ENCODE results near the gene CENPX.
A peak's percentile ranks its signal among the peaks of the same experiment; 100 is the strongest.

CENPX gene

GRCh38 chr17:82037092-82037888 is 14.6 kb upstream of the CENPX start, which contains the start of gene DCXR:
Gene DCXR (minus strand): TSS chr17:82037697. CDS start chr17:82037682, 15 bp downstream.
- H3K36me3 Mint-ChIP-seq (ENCODE audit: low read depth) = peaks cover 22% of the 10 kb centered on the region

GRCh38 chr17:82036634-82037091 is 14.0 kb upstream of the CENPX start:
- DNase-seq = no peak
- Mint-ChIP-seq H3K4me1 (ENCODE audit: low read depth) (peaks cover 29% of the 10 kb centered on the region), H3K27ac (peak overlapping the region; percentile 52), H3K4me3 (peak overlapping the region; percentile 83), H3K36me3 (ENCODE audit: low read depth) (peaks cover 22% of the 10 kb centered on the region), H3K27me3 (no peaks in the 10 kb centered on the region), H3K9me3 (no peaks in the 10 kb centered on the region)

More at GRCh38 chr17:82037092-82037888, 14.6 kb upstream of the CENPX start, which contains the start of gene DCXR:
- Mint-ChIP-seq H3K4me3 (peak within 1 kb of the TSS; percentile 83), H3K9me3 (no peaks in the 10 kb centered on the region), H3K4me1 (ENCODE audit: low read depth) (peaks cover 29% of the 10 kb centered on the region), H3K27me3 (no peaks in the 10 kb centered on the region), H3K27ac (peak within 1 kb of the TSS; percentile 94)
- peak; percentile 95 for DNase-seq

GRCh38 chr17:82035956-82036633 is 13.4 kb upstream of the CENPX start:
- peak overlapping the region; percentile 52 for H3K27ac Mint-ChIP-seq
- no peaks in the 10 kb centered on the region for H3K27me3 Mint-ChIP-seq
- peaks cover 22% of the 10 kb centered on the region for H3K36me3 Mint-ChIP-seq (ENCODE audit: low read depth)
- H3K4me3 Mint-ChIP-seq = peak overlapping the region; percentile 83
- H3K4me1 Mint-ChIP-seq (ENCODE audit: low read depth) = peaks cover 29% of the 10 kb centered on the region
- DNase-seq = no peak
- no peaks in the 10 kb centered on the region for H3K9me3 Mint-ChIP-seq

- Mint-ChIP-seq H3K27ac (no peak overlapping the region), H3K9me3 (no peaks in the 10 kb centered on the region)
Measured at GRCh38 chr17:82035488-82035887, 12.8 kb upstream of the CENPX start.

GRCh38 chr17:82034371-82035011 is 11.8 kb upstream of the CENPX start:
- Mint-ChIP-seq H3K4me3 (no peak overlapping the region), H3K36me3 (ENCODE audit: low read depth) (peaks cover 25% of the 10 kb centered on the region), H3K27me3 (no peaks in the 10 kb centered on the region), H3K9me3 (no peaks in the 10 kb centered on the region), H3K27ac (no peak overlapping the region), H3K4me1 (ENCODE audit: low read depth) (peaks cover 36% of the 10 kb centered on the region)
- no peak for DNase-seq

More at GRCh38 chr17:82035488-82035887, 12.8 kb upstream of the CENPX start:
- DNase-seq = no peak
- peaks cover 30% of the 10 kb centered on the region for H3K4me1 Mint-ChIP-seq (ENCODE audit: low read depth)
- no peaks in the 10 kb centered on the region for H3K27me3 Mint-ChIP-seq
- H3K4me3 Mint-ChIP-seq = peak overlapping the region; percentile 83
- H3K36me3 Mint-ChIP-seq (ENCODE audit: low read depth) = peaks cover 22% of the 10 kb centered on the region

- Mint-ChIP-seq H3K27ac (no peak overlapping the region), H3K36me3 (ENCODE audit: low read depth) (peaks cover 31% of the 10 kb centered on the region), H3K9me3 (no peaks in the 10 kb centered on the region), H3K4me3 (no peak overlapping the region), H3K27me3 (no peaks in the 10 kb centered on the region), H3K4me1 (ENCODE audit: low read depth) (peaks cover 33% of the 10 kb centered on the region)
- no peak for DNase-seq
Measured at GRCh38 chr17:82033359-82034085, 10.8 kb upstream of the CENPX start.

GRCh38 chr17:82031885-82032627 is 9.4 kb upstream of the CENPX start:
- no peaks in the 10 kb centered on the region for H3K9me3 Mint-ChIP-seq
- H3K4me1 Mint-ChIP-seq (ENCODE audit: low read depth) = peaks cover 26% of the 10 kb centered on the region
- peak; percentile 66 for DNase-seq
- no peak overlapping the region for H3K27ac Mint-ChIP-seq
- H3K4me3 Mint-ChIP-seq = peak overlapping the region; percentile 68
- H3K36me3 Mint-ChIP-seq (ENCODE audit: low read depth) = peaks cover 41% of the 10 kb centered on the region
- H3K27me3 Mint-ChIP-seq = no peaks in the 10 kb centered on the region

- peak within 1 kb of the TSS; percentile 74 for H3K27ac Mint-ChIP-seq
- no peaks in the 10 kb centered on the region for H3K27me3 Mint-ChIP-seq
- no peaks in the 10 kb centered on the region for H3K9me3 Mint-ChIP-seq
- H3K4me3 Mint-ChIP-seq = peak within 1 kb of the TSS; percentile 74
- H3K36me3 Mint-ChIP-seq (ENCODE audit: low read depth) = peaks cover 40% of the 10 kb centered on the region
- peak; percentile 54 for DNase-seq
- H3K4me1 Mint-ChIP-seq (ENCODE audit: low read depth) = peaks cover 24% of the 10 kb centered on the region
Measured at GRCh38 chr17:82031303-82031884, 8.7 kb upstream of the CENPX start, which contains the start of gene RAC3. Gene RAC3 (plus strand): TSS chr17:82031678. CDS start chr17:82031762, 84 bp downstream.

GRCh38 chr17:82030470-82031302 is 8.0 kb upstream of the CENPX start:
- no peaks in the 10 kb centered on the region for H3K9me3 Mint-ChIP-seq
- H3K36me3 Mint-ChIP-seq (ENCODE audit: low read depth) = peaks cover 42% of the 10 kb centered on the region

GRCh38 chr17:82029990-82030469 is 7.4 kb upstream of the CENPX start:
- no peak for DNase-seq
- H3K9me3 Mint-ChIP-seq = no peaks in the 10 kb centered on the region
- H3K27me3 Mint-ChIP-seq = no peaks in the 10 kb centered on the region
- peaks cover 11% of the 10 kb centered on the region for H3K4me1 Mint-ChIP-seq (ENCODE audit: low read depth)
- H3K4me3 Mint-ChIP-seq = no peak overlapping the region
- H3K27ac Mint-ChIP-seq = no peak overlapping the region
- peaks cover 38% of the 10 kb centered on the region for H3K36me3 Mint-ChIP-seq (ENCODE audit: low read depth)

More at GRCh38 chr17:82030470-82031302, 8.0 kb upstream of the CENPX start:
- no peaks in the 10 kb centered on the region for H3K27me3 Mint-ChIP-seq
- peaks cover 18% of the 10 kb centered on the region for H3K4me1 Mint-ChIP-seq (ENCODE audit: low read depth)
- peak overlapping the region; percentile 74 for H3K4me3 Mint-ChIP-seq
- H3K27ac Mint-ChIP-seq = peak overlapping the region; percentile 74
- DNase-seq = peak; percentile 87

GRCh38 chr17:82029391-82029790 is 6.7 kb upstream of the CENPX start:
- Mint-ChIP-seq H3K9me3 (no peaks in the 10 kb centered on the region), H3K36me3 (ENCODE audit: low read depth) (peaks cover 34% of the 10 kb centered on the region), H3K27me3 (no peaks in the 10 kb centered on the region), H3K27ac (peak overlapping the region; percentile 16), H3K4me3 (no peak overlapping the region), H3K4me1 (ENCODE audit: low read depth) (peaks cover 11% of the 10 kb centered on the region)
- DNase-seq = no peak

GRCh38 chr17:82028966-82029365 is 6.3 kb upstream of the CENPX start:
- Mint-ChIP-seq H3K27ac (no peak overlapping the region), H3K4me3 (no peak overlapping the region), H3K36me3 (ENCODE audit: low read depth) (peaks cover 33% of the 10 kb centered on the region), H3K27me3 (no peaks in the 10 kb centered on the region), H3K9me3 (no peaks in the 10 kb centered on the region), H3K4me1 (ENCODE audit: low read depth) (peaks cover 15% of the 10 kb centered on the region)
- DNase-seq = no peak

Data from activated T-cell treated with anti-CD3 and anti-CD28 coated beads, Interleukin-2, amount 50 U/mL, for 24 hours (primary cell).